ENCODE measurements around the gene CNPPD1. TPM values are rescaled to one million over a fixed set of nuclear protein-coding genes. Genes with fewer than 3 reads are reported as not detected.

CNPPD1 gene
- total and polyA plus RNA-seq, 2 of the 8 experiments (the other 6 are each of a cell fraction or from before 2014, with no cell fraction given): 32.9 to 35.9 TPM

- Histone ChIP-seq H3K23ac (ENCODE audit: insufficient read length) (no peak overlapping the region), H3K4me3 (ENCODE audit: extremely low read depth in 1 of 4, insufficient read depth in 2 of 4, low read depth in 3 of 4, low read length in 4 of 4) (no peak overlapping the region), H3K79me1 (ENCODE audit: low read depth, low read length) (no peaks in the 10 kb centered on the region; the same call in 1 of the 2 replicates), H3K23me2 (ENCODE audit: low read depth, low read length) (peaks cover 14% of the 10 kb centered on the region), H3K4me1 (replicated peaks in 1 of 4; ENCODE audit: control insufficient read depth in 3 of 4, insufficient read depth in 4 of 4, low read length in 3 of 4) (peaks cover 0 to 9% (median 6%) of the 10 kb centered on the region in 4 experiments; a peak in 3 of 7 replicates), H2BK20ac (ENCODE audit: low read length) (no peak overlapping the region), H2BK12ac (ENCODE audit: low read depth, low read length) (no peak overlapping the region), H3K9ac (replicated peaks in 1 of 4; ENCODE audit: extremely low read depth in 1 of 4, low read depth in 3 of 4, low read length in 3 of 4) (no peak overlapping the region), H3K4ac (replicated peaks; ENCODE audit: insufficient read length, low read depth, low read length) (no peak overlapping the region), H3K14ac (ENCODE audit: insufficient read length) (no peak overlapping the region), H2BK120ac (replicated peaks; ENCODE audit: low read depth, low read length) (no peak overlapping the region), H4K5ac (ENCODE audit: insufficient read length, low read depth, low read length) (no peak overlapping the region), H3K9me3 (ENCODE audit: insufficient read depth in 2 of 2, low read depth in 1 of 2, low read length in 1 of 2) (no peaks in the 10 kb centered on the region), H4K8ac (ENCODE audit: extremely low read depth, insufficient read depth, low read length) (no peak overlapping the region), H3K27ac (ENCODE audit: low read depth, low read length) (no peak overlapping the region), H3K56ac (replicated peaks; ENCODE audit: insufficient read length, low read depth, low read length) (no peak overlapping the region), H4K91ac (replicated peaks; ENCODE audit: insufficient read length, low read length) (no peak overlapping the region), H2BK5ac (ENCODE audit: low read depth, low read length) (no peak overlapping the region), H2BK15ac (ENCODE audit: low read length) (no peak overlapping the region), H4K20me1 (replicated peaks in 1 of 2; ENCODE audit: control insufficient read depth in 1 of 2, insufficient read depth in 2 of 2, low read length in 2 of 2) (peaks cover 0 to 7% of the 10 kb centered on the region in 2 experiments), H3K27me3 (replicated peaks in 1 of 4; ENCODE audit: control insufficient read depth in 3 of 4, extremely low read depth in 1 of 4, insufficient read depth in 3 of 4, low read length in 3 of 4) (no peaks in the 10 kb centered on the region; a peak in 2 of 7 replicates), H3K36me3 (ENCODE audit: control insufficient read depth in 2 of 4, insufficient read depth in 4 of 4, low read length in 3 of 4) (peaks cover 10 to 49% (median 35%) of the 10 kb centered on the region in 4 experiments; a peak in 6 of 8 replicates), H2AFZ (ENCODE audit: low read length) (no peak overlapping the region), H3K79me2 (ENCODE audit: control insufficient read depth in 1 of 2, insufficient read depth in 2 of 2, low read length in 2 of 2) (no peaks in the 10 kb centered on the region), H3K18ac (ENCODE audit: extremely low read depth, low read length) (no peak overlapping the region), H2AK5ac (ENCODE audit: low read depth, low read length) (no peak overlapping the region), H3K4me2 (ENCODE audit: insufficient read depth in 1 of 2, low read depth in 2 of 2, low read length in 2 of 2) (no peak overlapping the region)
- DNase-seq (ENCODE audit: low read depth in 1 of 2, low spot score in 2 of 2): no peak
- ChIA-PET POLR2A (ENCODE audit: partially characterized antibody) (interaction anchor here (2.0 to 14.0 kb wide), 4 partner anchors 12 to 26 kb away, joined by 8 to 190 read pairs (median 56); partner anchors contain the start of genes GLB1L, STK16, TUBA4A and TUBA4B), CTCF (ENCODE audit: partially characterized antibody) (interaction anchor here (0.6 to 2.2 kb wide), 4 partner anchors 47 to 77 kb away, joined by 3 to 8 read pairs (median 4); no protein-coding TSS in a partner anchor)
- no peak for FAIRE-seq
- WGBS, 2 experiments (ENCODE audit: extremely low coverage in 1 of 2, insufficient coverage in 1 of 2, insufficient read length in 1 of 2, insufficient replicate concordance in 2 of 2, low coverage in 1 of 2, low lambda C conversion rate in 2 of 2, missing lambda C conversion rate in 1 of 2): 95% methylated on average over 14 of the region's 16 CpGs; no CpG with 5 or more reads in 1 of the 2 experiments
- TF ChIP-seq POLR2AphosphoS5 (IDR thresholded peaks at IDR 0.05; ENCODE audit: low read depth, low read length) (no peak), TAF1 (IDR thresholded peaks at IDR 0.05; ENCODE audit: low read depth, low read length) (no peak), SRF (IDR thresholded peaks at IDR 0.05; ENCODE audit: low read depth, low read length) (no peak), PHF8 (conservative IDR thresholded peaks at IDR 0.05; ENCODE audit: low read depth, low read length) (no peak), SUZ12 (IDR thresholded peaks at IDR 0.05; ENCODE audit: low read length) (no peak), SIN3A (conservative IDR thresholded peaks at IDR 0.05 in 1 of 2, IDR thresholded peaks at IDR 0.05 in 1 of 2; ENCODE audit: low read depth in 1 of 2, low read length in 2 of 2) (no peak), USF2 (IDR thresholded peaks at IDR 0.05; ENCODE audit: low read length) (no peak), SIRT6 (IDR thresholded peaks at IDR 0.05; ENCODE audit: low read length) (no peak), ATF3 (IDR thresholded peaks at IDR 0.05; ENCODE audit: insufficient read depth, low read depth, low read length) (no peak), HDAC2 (IDR thresholded peaks at IDR 0.05; ENCODE audit: borderline replicate concordance in 1 of 2, low read depth in 2 of 2, low read length in 2 of 2) (no peak)
Measured at GRCh38 chr2:219221957-219222518, 45.3 kb upstream of the CNPPD1 start.

All from H1 (cell line).